HL-60 (cell line): ENCODE results near the gene MYL12A.

Experiments
- CTCF ChIP-seq: IDR thresholded peaks from one replicate; pipeline ENCODE4 v1.5.1; 2011; ENCODE audit warnings: low read length, control low read depth, inconsistent platforms; ENCODE audit not compliant: insufficient read depth
- GABPA ChIP-seq: IDR thresholded peaks from 2 replicates; pipeline ENCODE4 v1.6.1; 2012; ENCODE audit warnings: low read depth
- POLR2AphosphoS5 ChIP-seq: IDR thresholded peaks from 2 replicates; pipeline ENCODE4 v1.6.1; 2012; ENCODE audit warnings: low read depth

- TF ChIP-seq GABPA (no peak), CTCF (no peak), POLR2AphosphoS5 (no peak; the same call in 1 of the 2 replicates)
Observed at GRCh38 chr18:3248062-3248657, 559 bp downstream of the MYL12A start.
